HEK293 (cell line): Measurements from ENCODE around the gene CHD2.
A peak's percentile ranks its signal among the peaks of the same experiment; 100 is the strongest.

Experiments
- KLF16 ChIP-seq: fragments of 450-650 bp; formaldehyde crosslinking; IDR thresholded peaks from 2 replicates; pipeline ENCODE4 v1.5.1; 2017; ENCODE audit warnings: missing biosample characterization, missing genetic modification characterization
- MEIS1 ChIP-seq: sonication (generic); formaldehyde crosslinking; IDR thresholded peaks from 2 replicates; pipeline ENCODE4 v1.8.1; 2022; ENCODE audit warnings: missing genetic modification reagents, mild to moderate bottlenecking, borderline replicate concordance
- MYNN ChIP-seq: fragments of 450-650 bp; formaldehyde crosslinking; IDR thresholded peaks from 2 replicates; pipeline ENCODE4 v1.5.1; 2016; ENCODE audit warnings: missing biosample characterization, missing genetic modification characterization, borderline replicate concordance
- RBAK ChIP-seq: fragments of 450-650 bp; formaldehyde crosslinking; IDR thresholded peaks from 2 replicates; pipeline ENCODE4 v1.5.1; 2016; ENCODE audit warnings: missing biosample characterization, missing genetic modification characterization
- ZBTB48 ChIP-seq: fragments of 450-650 bp; formaldehyde crosslinking; IDR thresholded peaks from 2 replicates; pipeline ENCODE4 v1.5.1; 2016; ENCODE audit warnings: missing biosample characterization, missing genetic modification characterization
- ZNF10 ChIP-seq: fragments of 450-650 bp; formaldehyde crosslinking; IDR thresholded peaks from 2 replicates; pipeline ENCODE4 v1.5.1; 2017; ENCODE audit warnings: missing biosample characterization, missing genetic modification characterization
- ZNF133 ChIP-seq: fragments of 450-650 bp; formaldehyde crosslinking; IDR thresholded peaks from 2 replicates; pipeline ENCODE4 v1.5.1; 2016; ENCODE audit warnings: missing biosample characterization, missing genetic modification characterization
- ZNF19 ChIP-seq: fragments of 450-650 bp; formaldehyde crosslinking; IDR thresholded peaks from 2 replicates; pipeline ENCODE4; 2016; ENCODE audit warnings: missing biosample characterization, missing genetic modification characterization, low read depth
- ZNF610 ChIP-seq: fragments of 450-650 bp; formaldehyde crosslinking; IDR thresholded peaks from 2 replicates; pipeline ENCODE4 v1.5.1; 2016; ENCODE audit warnings: missing biosample characterization, missing genetic modification characterization, borderline replicate concordance
- ZNF768 ChIP-seq: fragments of 450-650 bp; formaldehyde crosslinking; IDR thresholded peaks from 2 replicates; pipeline ENCODE4 v1.5.1; 2018; ENCODE audit warnings: missing biosample characterization, mild to moderate bottlenecking, missing genetic modification characterization
- ZNF837 ChIP-seq: fragments of 450-650 bp; formaldehyde crosslinking; IDR thresholded peaks from 2 replicates; pipeline ENCODE4 v1.5.1; 2016; ENCODE audit warnings: missing biosample characterization, missing genetic modification characterization
- TF ChIP-seq, protein P1 (sequence below): fragments of 450-650 bp; formaldehyde crosslinking; IDR thresholded peaks from 2 replicates; pipeline ENCODE4 v1.5.1; 2016; ENCODE audit warnings: missing biosample characterization, missing genetic modification characterization
- TF ChIP-seq, protein P2 (sequence below): fragments of 450-650 bp; formaldehyde crosslinking; conservative IDR thresholded peaks from 2 replicates; pipeline ENCODE4 v1.5.1; 2016; ENCODE audit warnings: low read depth, missing biosample characterization, missing genetic modification characterization
- TF ChIP-seq, protein P3 (sequence below): fragments of 450-650 bp; formaldehyde crosslinking; IDR thresholded peaks from 2 replicates; pipeline ENCODE4 v1.5.1; 2016; ENCODE audit warnings: missing biosample characterization, missing genetic modification characterization
- TF ChIP-seq, protein P4 (sequence below): fragments of 450-650 bp; formaldehyde crosslinking; IDR thresholded peaks from 2 replicates; pipeline ENCODE4 v1.5.1; 2016; ENCODE audit warnings: missing biosample characterization, missing genetic modification characterization
- TF ChIP-seq, protein P5 (sequence below): fragments of 450-650 bp; formaldehyde crosslinking; IDR thresholded peaks from 2 replicates; pipeline ENCODE4 v1.5.1; 2016; ENCODE audit warnings: missing biosample characterization, missing genetic modification characterization, borderline replicate concordance
- TF ChIP-seq, protein P6 (sequence below): fragments of 450-650 bp; formaldehyde crosslinking; IDR thresholded peaks from 2 replicates; pipeline ENCODE4 v1.5.1; 2016; ENCODE audit warnings: missing biosample characterization, missing genetic modification characterization

The CHD2 gene

DNA sequence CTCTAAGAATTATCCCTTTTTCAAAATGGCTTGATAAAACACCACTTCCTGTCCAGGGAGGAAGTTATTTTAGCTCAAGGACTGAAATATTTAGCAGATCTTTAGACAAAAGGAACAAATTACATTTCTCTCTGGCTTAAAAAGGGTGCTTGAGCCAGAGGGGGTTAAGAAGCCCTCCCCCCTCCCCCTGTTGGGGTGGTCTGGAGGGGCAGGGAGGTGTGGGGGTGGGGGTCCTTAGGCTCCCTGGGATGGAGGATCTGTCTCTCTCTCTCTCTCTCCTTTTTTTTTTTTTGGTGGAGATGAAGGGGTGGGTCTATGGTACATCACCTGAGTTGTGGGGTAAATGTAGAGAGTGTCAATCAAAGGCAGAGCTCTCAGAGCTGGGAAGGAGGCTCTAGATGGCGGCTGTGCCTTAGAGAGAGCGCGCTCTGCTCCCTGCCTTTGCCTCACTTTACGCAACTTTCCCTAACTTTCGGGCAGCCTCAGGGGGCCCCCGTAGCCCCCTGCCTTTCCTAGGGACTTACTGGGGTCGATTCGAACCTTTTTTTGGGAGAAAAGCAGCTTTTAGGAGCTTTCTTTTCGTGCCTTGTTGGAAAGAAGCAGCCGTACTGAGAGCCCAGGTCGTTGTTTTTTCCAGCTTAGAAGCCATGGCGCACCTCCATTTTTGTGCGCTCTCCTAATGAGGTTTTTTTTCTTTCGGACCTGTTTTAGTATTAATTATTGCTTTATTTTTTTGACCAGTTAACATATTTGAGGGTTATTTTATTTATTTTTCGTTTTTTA lies at the start of gene CHD2 (continued):
- TF ChIP-seq ZNF10 (tag by site-specific recombination) (no peak; the same call in 1 of the 2 replicates), ZNF610 (tag by site-specific recombination) (no peak), MYNN (no peak), RBAK (no peak), MEIS1 (CRISPR knock-in tag) (no peak), ZNF768 (tag by site-specific recombination) (no peak), ZBTB48 (tag by site-specific recombination) (peak; percentile 75), ZNF133 (tag by site-specific recombination) (no peak), ZNF837 (no peak), ZNF19 (tag by site-specific recombination) (no peak), KLF16 (tag by site-specific recombination) (no peak; the same call in 1 of the 2 replicates)
- TF ChIP-seq, protein P1, sequence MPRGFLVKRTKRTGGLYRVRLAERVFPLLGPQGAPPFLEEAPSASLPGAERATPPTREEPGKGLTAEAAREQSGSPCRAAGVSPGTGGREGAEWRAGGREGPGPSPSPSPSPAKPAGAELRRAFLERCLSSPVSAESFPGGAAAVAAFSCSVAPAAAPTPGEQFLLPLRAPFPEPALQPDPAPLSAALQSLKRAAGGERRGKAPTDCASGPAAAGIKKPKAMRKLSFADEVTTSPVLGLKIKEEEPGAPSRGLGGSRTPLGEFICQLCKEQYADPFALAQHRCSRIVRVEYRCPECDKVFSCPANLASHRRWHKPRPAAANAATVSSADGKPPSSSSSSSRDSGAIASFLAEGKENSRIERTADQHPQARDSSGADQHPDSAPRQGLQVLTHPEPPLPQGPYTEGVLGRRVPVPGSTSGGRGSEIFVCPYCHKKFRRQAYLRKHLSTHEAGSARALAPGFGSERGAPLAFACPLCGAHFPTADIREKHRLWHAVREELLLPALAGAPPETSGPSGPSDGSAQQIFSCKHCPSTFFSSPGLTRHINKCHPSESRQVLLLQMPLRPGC = 0 out of 2 replicates have a peak, but pooled peaks have one; percentile 11
- TF ChIP-seq, protein P2, sequence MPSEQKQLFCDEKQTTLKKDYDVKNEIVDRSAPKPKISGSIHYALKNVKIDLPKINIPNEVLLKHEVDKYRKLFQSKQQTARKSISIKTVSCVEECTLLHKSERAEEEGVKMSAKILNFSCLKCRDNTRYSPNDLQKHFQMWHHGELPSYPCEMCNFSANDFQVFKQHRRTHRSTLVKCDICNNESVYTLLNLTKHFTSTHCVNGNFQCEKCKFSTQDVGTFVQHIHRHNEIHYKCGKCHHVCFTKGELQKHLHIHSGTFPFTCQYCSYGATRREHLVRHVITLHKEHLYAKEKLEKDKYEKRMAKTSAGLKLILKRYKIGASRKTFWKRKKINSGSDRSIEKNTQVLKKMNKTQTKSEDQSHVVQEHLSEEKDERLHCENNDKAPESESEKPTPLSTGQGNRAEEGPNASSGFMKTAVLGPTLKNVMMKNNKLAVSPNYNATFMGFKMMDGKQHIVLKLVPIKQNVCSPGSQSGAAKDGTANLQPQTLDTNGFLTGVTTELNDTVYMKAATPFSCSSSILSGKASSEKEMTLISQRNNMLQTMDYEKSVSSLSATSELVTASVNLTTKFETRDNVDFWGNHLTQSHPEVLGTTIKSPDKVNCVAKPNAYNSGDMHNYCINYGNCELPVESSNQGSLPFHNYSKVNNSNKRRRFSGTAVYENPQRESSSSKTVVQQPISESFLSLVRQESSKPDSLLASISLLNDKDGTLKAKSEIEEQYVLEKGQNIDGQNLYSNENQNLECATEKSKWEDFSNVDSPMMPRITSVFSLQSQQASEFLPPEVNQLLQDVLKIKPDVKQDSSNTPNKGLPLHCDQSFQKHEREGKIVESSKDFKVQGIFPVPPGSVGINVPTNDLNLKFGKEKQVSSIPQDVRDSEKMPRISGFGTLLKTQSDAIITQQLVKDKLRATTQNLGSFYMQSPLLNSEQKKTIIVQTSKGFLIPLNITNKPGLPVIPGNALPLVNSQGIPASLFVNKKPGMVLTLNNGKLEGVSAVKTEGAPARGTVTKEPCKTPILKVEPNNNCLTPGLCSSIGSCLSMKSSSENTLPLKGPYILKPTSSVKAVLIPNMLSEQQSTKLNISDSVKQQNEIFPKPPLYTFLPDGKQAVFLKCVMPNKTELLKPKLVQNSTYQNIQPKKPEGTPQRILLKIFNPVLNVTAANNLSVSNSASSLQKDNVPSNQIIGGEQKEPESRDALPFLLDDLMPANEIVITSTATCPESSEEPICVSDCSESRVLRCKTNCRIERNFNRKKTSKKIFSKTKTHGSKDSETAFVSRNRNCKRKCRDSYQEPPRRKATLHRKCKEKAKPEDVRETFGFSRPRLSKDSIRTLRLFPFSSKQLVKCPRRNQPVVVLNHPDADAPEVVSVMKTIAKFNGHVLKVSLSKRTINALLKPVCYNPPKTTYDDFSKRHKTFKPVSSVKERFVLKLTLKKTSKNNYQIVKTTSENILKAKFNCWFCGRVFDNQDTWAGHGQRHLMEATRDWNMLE (tag by site-specific recombination) = peak; percentile 73
- TF ChIP-seq, protein P3, sequence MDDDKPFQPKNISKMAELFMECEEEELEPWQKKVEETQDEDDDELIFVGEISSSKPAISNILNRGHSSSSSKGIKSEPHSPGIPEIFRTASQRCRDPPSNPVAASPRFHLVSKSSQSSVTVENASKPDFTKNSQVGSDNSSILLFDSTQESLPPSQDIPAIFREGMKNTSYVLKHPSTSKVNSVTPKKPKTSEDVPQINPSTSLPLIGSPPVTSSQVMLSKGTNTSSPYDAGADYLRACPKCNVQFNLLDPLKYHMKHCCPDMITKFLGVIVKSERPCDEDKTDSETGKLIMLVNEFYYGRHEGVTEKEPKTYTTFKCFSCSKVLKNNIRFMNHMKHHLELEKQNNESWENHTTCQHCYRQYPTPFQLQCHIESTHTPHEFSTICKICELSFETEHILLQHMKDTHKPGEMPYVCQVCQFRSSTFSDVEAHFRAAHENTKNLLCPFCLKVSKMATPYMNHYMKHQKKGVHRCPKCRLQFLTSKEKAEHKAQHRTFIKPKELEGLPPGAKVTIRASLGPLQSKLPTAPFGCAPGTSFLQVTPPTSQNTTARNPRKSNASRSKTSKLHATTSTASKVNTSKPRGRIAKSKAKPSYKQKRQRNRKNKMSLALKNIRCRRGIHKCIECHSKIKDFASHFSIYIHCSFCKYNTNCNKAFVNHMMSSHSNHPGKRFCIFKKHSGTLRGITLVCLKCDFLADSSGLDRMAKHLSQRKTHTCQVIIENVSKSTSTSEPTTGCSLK (tag by site-specific recombination) = no peak
- TF ChIP-seq, protein P4, sequence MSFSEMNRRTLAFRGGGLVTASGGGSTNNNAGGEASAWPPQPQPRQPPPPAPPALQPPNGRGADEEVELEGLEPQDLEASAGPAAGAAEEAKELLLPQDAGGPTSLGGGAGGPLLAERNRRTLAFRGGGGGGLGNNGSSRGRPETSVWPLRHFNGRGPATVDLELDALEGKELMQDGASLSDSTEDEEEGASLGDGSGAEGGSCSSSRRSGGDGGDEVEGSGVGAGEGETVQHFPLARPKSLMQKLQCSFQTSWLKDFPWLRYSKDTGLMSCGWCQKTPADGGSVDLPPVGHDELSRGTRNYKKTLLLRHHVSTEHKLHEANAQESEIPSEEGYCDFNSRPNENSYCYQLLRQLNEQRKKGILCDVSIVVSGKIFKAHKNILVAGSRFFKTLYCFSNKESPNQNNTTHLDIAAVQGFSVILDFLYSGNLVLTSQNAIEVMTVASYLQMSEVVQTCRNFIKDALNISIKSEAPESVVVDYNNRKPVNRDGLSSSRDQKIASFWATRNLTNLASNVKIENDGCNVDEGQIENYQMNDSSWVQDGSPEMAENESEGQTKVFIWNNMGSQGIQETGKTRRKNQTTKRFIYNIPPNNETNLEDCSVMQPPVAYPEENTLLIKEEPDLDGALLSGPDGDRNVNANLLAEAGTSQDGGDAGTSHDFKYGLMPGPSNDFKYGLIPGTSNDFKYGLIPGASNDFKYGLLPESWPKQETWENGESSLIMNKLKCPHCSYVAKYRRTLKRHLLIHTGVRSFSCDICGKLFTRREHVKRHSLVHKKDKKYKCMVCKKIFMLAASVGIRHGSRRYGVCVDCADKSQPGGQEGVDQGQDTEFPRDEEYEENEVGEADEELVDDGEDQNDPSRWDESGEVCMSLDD (tag by site-specific recombination) = peak; percentile 53
- TF ChIP-seq, protein P5, sequence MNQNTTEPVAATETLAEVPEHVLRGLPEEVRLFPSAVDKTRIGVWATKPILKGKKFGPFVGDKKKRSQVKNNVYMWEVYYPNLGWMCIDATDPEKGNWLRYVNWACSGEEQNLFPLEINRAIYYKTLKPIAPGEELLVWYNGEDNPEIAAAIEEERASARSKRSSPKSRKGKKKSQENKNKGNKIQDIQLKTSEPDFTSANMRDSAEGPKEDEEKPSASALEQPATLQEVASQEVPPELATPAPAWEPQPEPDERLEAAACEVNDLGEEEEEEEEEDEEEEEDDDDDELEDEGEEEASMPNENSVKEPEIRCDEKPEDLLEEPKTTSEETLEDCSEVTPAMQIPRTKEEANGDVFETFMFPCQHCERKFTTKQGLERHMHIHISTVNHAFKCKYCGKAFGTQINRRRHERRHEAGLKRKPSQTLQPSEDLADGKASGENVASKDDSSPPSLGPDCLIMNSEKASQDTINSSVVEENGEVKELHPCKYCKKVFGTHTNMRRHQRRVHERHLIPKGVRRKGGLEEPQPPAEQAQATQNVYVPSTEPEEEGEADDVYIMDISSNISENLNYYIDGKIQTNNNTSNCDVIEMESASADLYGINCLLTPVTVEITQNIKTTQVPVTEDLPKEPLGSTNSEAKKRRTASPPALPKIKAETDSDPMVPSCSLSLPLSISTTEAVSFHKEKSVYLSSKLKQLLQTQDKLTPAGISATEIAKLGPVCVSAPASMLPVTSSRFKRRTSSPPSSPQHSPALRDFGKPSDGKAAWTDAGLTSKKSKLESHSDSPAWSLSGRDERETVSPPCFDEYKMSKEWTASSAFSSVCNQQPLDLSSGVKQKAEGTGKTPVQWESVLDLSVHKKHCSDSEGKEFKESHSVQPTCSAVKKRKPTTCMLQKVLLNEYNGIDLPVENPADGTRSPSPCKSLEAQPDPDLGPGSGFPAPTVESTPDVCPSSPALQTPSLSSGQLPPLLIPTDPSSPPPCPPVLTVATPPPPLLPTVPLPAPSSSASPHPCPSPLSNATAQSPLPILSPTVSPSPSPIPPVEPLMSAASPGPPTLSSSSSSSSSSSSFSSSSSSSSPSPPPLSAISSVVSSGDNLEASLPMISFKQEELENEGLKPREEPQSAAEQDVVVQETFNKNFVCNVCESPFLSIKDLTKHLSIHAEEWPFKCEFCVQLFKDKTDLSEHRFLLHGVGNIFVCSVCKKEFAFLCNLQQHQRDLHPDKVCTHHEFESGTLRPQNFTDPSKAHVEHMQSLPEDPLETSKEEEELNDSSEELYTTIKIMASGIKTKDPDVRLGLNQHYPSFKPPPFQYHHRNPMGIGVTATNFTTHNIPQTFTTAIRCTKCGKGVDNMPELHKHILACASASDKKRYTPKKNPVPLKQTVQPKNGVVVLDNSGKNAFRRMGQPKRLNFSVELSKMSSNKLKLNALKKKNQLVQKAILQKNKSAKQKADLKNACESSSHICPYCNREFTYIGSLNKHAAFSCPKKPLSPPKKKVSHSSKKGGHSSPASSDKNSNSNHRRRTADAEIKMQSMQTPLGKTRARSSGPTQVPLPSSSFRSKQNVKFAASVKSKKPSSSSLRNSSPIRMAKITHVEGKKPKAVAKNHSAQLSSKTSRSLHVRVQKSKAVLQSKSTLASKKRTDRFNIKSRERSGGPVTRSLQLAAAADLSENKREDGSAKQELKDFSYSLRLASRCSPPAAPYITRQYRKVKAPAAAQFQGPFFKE = no peak
- TF ChIP-seq, protein P6, sequence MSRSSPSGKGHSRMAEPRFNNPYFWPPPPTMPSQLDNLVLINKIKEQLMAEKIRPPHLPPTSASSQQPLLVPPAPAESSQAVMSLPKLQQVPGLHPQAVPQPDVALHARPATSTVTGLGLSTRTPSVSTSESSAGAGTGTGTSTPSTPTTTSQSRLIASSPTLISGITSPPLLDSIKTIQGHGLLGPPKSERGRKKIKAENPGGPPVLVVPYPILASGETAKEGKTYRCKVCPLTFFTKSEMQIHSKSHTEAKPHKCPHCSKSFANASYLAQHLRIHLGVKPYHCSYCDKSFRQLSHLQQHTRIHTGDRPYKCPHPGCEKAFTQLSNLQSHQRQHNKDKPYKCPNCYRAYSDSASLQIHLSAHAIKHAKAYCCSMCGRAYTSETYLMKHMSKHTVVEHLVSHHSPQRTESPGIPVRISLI (tag by site-specific recombination) = peak; percentile 89
